Hepatocyte (in vitro differentiated cells): Measurements from ENCODE around the gene ERBB4. TPM values are rescaled to one million over a fixed set of nuclear protein-coding genes. Genes with fewer than 3 reads are reported as not detected.

Experiments used
- DNase-seq: peaks from one replicate; pipeline ENCODE4 v3.0.0-alpha.2; 2016; ENCODE audit warnings: low spot score
- H2AFZ ChIP-seq: fragments of 200-600 bp; sonication (generic); 2 replicates; pipeline ENCODE4 v1.6.0; 2016; ENCODE audit warnings: antibody characterized with exemption, mild to moderate bottlenecking
- H3K27ac ChIP-seq: fragments of 200-600 bp; sonication (generic); 2 replicates; pipeline ENCODE4 v1.5.1; 2016; ENCODE audit warnings: mild to moderate bottlenecking
- H3K27me3 ChIP-seq: fragments of 200-600 bp; sonication (generic); 2 replicates; pipeline ENCODE4 v1.6.1; 2016
- H3K36me3 ChIP-seq: fragments of 200-600 bp; sonication (generic); replicated peaks from 2 replicates; pipeline ENCODE4 v1.5.1; 2016; ENCODE audit warnings: low read depth; ENCODE audit not compliant: insufficient read depth
- H3K4me1 ChIP-seq: fragments of 200-600 bp; sonication (generic); 2 replicates; pipeline ENCODE4 v1.5.1; 2016; ENCODE audit warnings: mild to moderate bottlenecking, moderate library complexity; ENCODE audit not compliant: insufficient read depth
- H3K4me2 ChIP-seq: fragments of 200-600 bp; sonication (generic); 2 replicates; pipeline ENCODE4 v1.6.0; 2016
- H3K4me3 ChIP-seq: fragments of 200-600 bp; sonication (generic); 2 replicates; pipeline ENCODE4 v1.5.1; 2016; ENCODE audit warnings: mild to moderate bottlenecking
- H3K79me2 ChIP-seq: fragments of 200-600 bp; sonication (generic); 2 replicates; pipeline ENCODE4 v1.6.0; 2017; ENCODE audit warnings: mild to moderate bottlenecking
- H3K9me2 ChIP-seq: fragments of 200-600 bp; sonication (generic); replicated peaks from 2 replicates; pipeline ENCODE4 v1.6.0; 2017; ENCODE audit warnings: mild to moderate bottlenecking; ENCODE audit not compliant: insufficient read depth
- H3K9me3 ChIP-seq: fragments of 200-600 bp; sonication (generic); 2 replicates; pipeline ENCODE4 v1.5.1; 2016; ENCODE audit warnings: low read depth, mild to moderate bottlenecking
- H4K20me1 ChIP-seq: fragments of 200-600 bp; sonication (generic); 2 replicates; pipeline ENCODE4 v1.6.0; 2016; ENCODE audit warnings: mild to moderate bottlenecking; ENCODE audit not compliant: insufficient read depth, poor library complexity, severe bottlenecking
- EZH2 ChIP-seq: fragments of 200-600 bp; sonication (generic); IDR thresholded peaks from 2 replicates; pipeline ENCODE4 v1.6.1; 2016; ENCODE audit warnings: antibody characterized with exemption, mild to moderate bottlenecking, borderline replicate concordance
- EZH2phosphoT487 ChIP-seq: fragments of 200-600 bp; sonication (generic); IDR thresholded peaks from one replicate; pipeline ENCODE4 v1.6.1; 2018; ENCODE audit warnings: antibody characterized with exemption, mild to moderate bottlenecking, low read depth, moderate library complexity; ENCODE audit not compliant: unreplicated experiment, severe bottlenecking
- WGBS: methylation state at CpG from one replicate; pipeline ENCODE4 v1.1.6; 2016; ENCODE audit warnings: low lambda C conversion rate; ENCODE audit errors: missing lambda C conversion rate; 5-methylcytosine and 5-hydroxymethylcytosine counted together
- polyA plus RNA-seq: library from polyadenylated mRNA; unstranded; fragments of >200 nt; fragmentation: Nextera tagmentation; extraction: Ambion mirVana; gene quantifications from 2 replicates; pipeline ENCODE4 v1.2.1, GENCODE V29; 2016
- total RNA-seq: library from RNA; depleted of rRNA; stranded (reverse); fragments of >200 nt; gene quantifications from 2 replicates; pipeline ENCODE4 v1.2.3, GENCODE V29; 2014
- TF ChIP-seq, protein P1 (sequence below): fragments of 200-600 bp; sonication (generic); IDR thresholded peaks from 2 replicates; pipeline ENCODE4 v1.5.1; 2016; ENCODE audit warnings: antibody characterized with exemption, mild to moderate bottlenecking; ENCODE audit not compliant: poor library complexity

Gene ERBB4
- total and polyA plus RNA-seq, 2 experiments from 2014 or later = 3.4 to 3.9 TPM

GRCh38 chr2:211439011-211439410, 1099.6 kb downstream of the ERBB4 start:
- no peak for TF ChIP-seq EZH2phosphoT487
- TF ChIP-seq EZH2 = no peak
- TF ChIP-seq, protein P1, sequence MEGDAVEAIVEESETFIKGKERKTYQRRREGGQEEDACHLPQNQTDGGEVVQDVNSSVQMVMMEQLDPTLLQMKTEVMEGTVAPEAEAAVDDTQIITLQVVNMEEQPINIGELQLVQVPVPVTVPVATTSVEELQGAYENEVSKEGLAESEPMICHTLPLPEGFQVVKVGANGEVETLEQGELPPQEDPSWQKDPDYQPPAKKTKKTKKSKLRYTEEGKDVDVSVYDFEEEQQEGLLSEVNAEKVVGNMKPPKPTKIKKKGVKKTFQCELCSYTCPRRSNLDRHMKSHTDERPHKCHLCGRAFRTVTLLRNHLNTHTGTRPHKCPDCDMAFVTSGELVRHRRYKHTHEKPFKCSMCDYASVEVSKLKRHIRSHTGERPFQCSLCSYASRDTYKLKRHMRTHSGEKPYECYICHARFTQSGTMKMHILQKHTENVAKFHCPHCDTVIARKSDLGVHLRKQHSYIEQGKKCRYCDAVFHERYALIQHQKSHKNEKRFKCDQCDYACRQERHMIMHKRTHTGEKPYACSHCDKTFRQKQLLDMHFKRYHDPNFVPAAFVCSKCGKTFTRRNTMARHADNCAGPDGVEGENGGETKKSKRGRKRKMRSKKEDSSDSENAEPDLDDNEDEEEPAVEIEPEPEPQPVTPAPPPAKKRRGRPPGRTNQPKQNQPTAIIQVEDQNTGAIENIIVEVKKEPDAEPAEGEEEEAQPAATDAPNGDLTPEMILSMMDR = no peak
- Histone ChIP-seq H3K79me2 (no peaks in the 10 kb centered on the region), H3K9me3 (no peaks in the 10 kb centered on the region), H3K4me3 (no peak overlapping the region), H4K20me1 (no peaks in the 10 kb centered on the region), H2AFZ (no peak overlapping the region), H3K4me2 (no peak overlapping the region), H3K27me3 (no peaks in the 10 kb centered on the region), H3K27ac (no peak overlapping the region), H3K36me3 (no peaks in the 10 kb centered on the region), H3K9me2 (no peaks in the 10 kb centered on the region), H3K4me1 (no peaks in the 10 kb centered on the region)
- 74% methylated on average over 2 of the region's 2 CpGs for WGBS
- DNase-seq = no peak

- Histone ChIP-seq H3K27ac (no peak overlapping the region), H3K36me3 (no peaks in the 10 kb centered on the region), H3K4me3 (no peak overlapping the region), H3K4me1 (no peaks in the 10 kb centered on the region), H3K4me2 (no peak overlapping the region), H3K9me2 (no peaks in the 10 kb centered on the region), H3K27me3 (no peaks in the 10 kb centered on the region), H3K79me2 (no peaks in the 10 kb centered on the region), H4K20me1 (no peaks in the 10 kb centered on the region), H2AFZ (no peak overlapping the region), H3K9me3 (no peaks in the 10 kb centered on the region)
- TF ChIP-seq, protein P1 = no peak
- no peak for TF ChIP-seq EZH2
- TF ChIP-seq EZH2phosphoT487 = no peak
- DNase-seq = no peak
- WGBS = 93% methylated on average over 5 of the region's 5 CpGs
These were observed 1101.2 kb downstream of the ERBB4 start for GRCh38 chr2:211437396-211437795.

- DNase-seq = no peak
- 64% methylated on average over 1 of the region's 1 CpG for WGBS
- Histone ChIP-seq H3K9me2 (no peaks in the 10 kb centered on the region), H3K4me3 (no peak overlapping the region), H2AFZ (no peak overlapping the region), H3K27me3 (no peaks in the 10 kb centered on the region), H3K27ac (no peak overlapping the region), H3K4me2 (no peak overlapping the region), H3K4me1 (no peaks in the 10 kb centered on the region), H3K79me2 (no peaks in the 10 kb centered on the region), H3K36me3 (no peaks in the 10 kb centered on the region), H3K9me3 (no peaks in the 10 kb centered on the region), H4K20me1 (no peaks in the 10 kb centered on the region)
- TF ChIP-seq, protein P1 = no peak
- TF ChIP-seq EZH2 (no peak), EZH2phosphoT487 (no peak)
These were observed 1102.4 kb downstream of the ERBB4 start for GRCh38 chr2:211436182-211436581.

- DNase-seq = no peak
- TF ChIP-seq, protein P1 = no peak
- TF ChIP-seq EZH2phosphoT487 (no peak), EZH2 (no peak)
- Histone ChIP-seq H3K27ac (no peak overlapping the region), H3K4me1 (no peaks in the 10 kb centered on the region), H3K27me3 (no peaks in the 10 kb centered on the region), H3K9me2 (no peaks in the 10 kb centered on the region), H3K4me3 (no peak overlapping the region), H3K79me2 (no peaks in the 10 kb centered on the region), H3K4me2 (no peak overlapping the region), H4K20me1 (no peaks in the 10 kb centered on the region), H2AFZ (no peak overlapping the region), H3K9me3 (no peaks in the 10 kb centered on the region), H3K36me3 (no peaks in the 10 kb centered on the region)
- WGBS = 65% methylated on average over 9 of the region's 9 CpGs
These were observed 1103.3 kb downstream of the ERBB4 start for GRCh38 chr2:211435331-211435730.
